Right lobe of liver (tissue), 4 donors: ENCODE data around the gene UQCRC2.

ENCODE experiments used
- CTCF ChIP-seq, 4 donors: fragments of 200-600 bp in 3 of 4; fragments of 450-650 bp in 1 of 4; IDR thresholded peaks; one replicate each; pipeline versions ENCODE4 v1.5.1 to v1.8.0; 2016 to 2022; ENCODE audit warnings: antibody characterized with exemption in 4 of 4, mild to moderate bottlenecking in 2 of 4
- POLR2A ChIP-seq: fragments of 450-650 bp; IDR thresholded peaks from one replicate; pipeline ENCODE4 v1.6.1; 2017; ENCODE audit warnings: antibody characterized with exemption, mild to moderate bottlenecking
- donor health status: DM: no; HTN: no; CAD: no.
- donor health status: DM: no; HTN: no; CAD: no.
- donor health status: DM: no; HTN: yes; CAD: no.

GRCh38 chr16:22029632-22030031 lies 76.5 kb downstream of the UQCRC2 start:
- TF ChIP-seq CTCF (IDR thresholded peaks at IDR 0.05) (no peak), POLR2A (no peak)
